ENCODE measurements around the gene LPAR3. TPM values are rescaled to one million over a fixed set of nuclear protein-coding genes. Genes with fewer than 3 reads are reported as not detected.

The LPAR3 gene
- total RNA-seq, 4 donors from 2014 or later: 0.72 TPM; not detected in 3

DNA sequence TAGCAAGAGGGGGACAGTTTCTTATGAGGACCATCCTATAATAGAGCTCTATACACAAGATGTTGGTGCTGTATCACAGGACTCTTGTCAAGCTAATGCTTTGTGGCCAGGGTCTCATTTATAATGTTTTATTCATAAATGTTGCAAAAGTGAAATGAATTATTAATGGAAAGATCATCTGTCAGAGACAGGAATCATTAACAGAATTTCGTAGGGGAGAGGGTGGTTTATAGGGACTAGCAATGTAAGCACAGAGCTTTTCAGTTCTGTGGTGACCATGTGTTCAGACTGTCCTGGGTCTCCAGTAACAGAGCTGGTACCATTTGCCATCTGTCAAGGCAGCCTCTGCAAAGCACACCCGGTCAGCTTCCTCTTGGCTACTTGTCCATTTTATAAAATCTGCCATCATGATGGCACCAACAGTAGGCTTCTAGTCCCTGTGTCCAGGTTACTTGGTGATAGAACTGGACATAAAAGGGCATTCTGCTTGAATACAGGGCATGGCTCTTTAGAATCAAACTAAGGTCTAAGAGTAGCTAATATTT is 36.2 kb downstream of the LPAR3 start:
- DNase-seq (ENCODE audit: low spot score) (no peak), ATAC-seq (ENCODE audit: low FRiP score) (no peak)
- TF ChIP-seq, protein P1, sequence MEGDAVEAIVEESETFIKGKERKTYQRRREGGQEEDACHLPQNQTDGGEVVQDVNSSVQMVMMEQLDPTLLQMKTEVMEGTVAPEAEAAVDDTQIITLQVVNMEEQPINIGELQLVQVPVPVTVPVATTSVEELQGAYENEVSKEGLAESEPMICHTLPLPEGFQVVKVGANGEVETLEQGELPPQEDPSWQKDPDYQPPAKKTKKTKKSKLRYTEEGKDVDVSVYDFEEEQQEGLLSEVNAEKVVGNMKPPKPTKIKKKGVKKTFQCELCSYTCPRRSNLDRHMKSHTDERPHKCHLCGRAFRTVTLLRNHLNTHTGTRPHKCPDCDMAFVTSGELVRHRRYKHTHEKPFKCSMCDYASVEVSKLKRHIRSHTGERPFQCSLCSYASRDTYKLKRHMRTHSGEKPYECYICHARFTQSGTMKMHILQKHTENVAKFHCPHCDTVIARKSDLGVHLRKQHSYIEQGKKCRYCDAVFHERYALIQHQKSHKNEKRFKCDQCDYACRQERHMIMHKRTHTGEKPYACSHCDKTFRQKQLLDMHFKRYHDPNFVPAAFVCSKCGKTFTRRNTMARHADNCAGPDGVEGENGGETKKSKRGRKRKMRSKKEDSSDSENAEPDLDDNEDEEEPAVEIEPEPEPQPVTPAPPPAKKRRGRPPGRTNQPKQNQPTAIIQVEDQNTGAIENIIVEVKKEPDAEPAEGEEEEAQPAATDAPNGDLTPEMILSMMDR (IDR thresholded peaks at IDR 0.05): no peak

DNA sequence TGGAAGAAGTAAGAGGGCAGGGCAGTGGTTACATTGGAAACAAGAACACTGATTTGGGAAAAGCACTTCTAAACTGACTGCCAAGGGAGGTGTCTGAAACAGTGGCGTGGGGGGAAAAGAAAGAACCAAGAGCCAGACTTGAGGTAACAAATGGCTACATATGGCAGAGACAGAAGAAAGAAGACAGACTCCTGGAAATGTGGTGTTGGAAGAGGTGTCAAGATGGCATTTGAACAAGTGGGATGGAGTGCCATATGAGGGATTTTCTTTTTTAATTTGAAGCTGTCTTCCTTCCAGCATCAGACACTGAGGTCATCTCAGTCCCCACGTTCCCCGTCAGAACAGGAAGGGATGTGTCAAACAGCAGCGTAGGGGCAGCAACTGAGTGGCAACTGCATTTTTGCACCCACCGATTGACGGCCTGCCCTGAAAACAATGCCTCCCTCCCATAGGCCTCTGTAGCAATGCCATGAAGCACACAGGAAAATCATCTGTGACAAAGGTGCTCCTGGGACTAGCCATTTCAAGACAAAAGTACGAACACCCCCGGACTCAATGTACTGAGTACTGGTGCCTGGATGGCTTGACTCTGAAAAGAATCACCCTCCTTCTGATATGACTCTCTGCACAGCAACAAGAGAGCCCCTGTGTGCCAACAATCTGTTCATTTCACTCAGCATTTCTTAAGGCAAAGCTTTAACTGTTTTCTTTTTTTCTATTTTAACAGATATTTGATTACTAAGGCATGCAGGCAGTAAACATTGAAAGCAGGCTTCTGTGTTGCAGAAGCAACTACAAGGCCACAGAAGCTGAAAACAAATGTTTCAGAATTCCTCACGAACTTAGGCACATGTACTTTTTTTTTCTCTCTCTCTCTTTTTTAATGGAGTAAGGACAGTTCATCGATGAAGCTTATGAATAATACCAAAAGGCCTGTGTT is 37.0 kb downstream of the LPAR3 start:
- DNase-seq (ENCODE audit: low spot score): no peak
- ATAC-seq (ENCODE audit: low FRiP score): no peak

DNA sequence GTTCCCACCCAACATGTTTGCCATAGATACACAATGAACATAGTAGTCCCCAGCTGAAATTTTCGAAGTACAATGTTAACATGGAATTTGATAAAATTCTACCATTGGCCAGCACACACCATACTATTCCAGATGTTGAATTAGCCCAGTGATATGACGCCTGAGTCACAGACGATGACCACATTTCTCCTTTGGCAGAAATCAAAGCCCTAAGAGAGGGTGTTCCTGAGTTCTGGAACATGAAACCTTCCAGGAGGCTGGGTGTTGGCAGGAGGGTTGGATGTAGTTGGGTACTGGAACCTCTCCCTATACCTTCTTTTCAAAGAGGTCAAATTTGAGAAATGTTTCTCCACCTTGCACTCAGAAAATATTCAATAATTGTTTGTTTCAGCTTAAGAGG is 37.8 kb downstream of the LPAR3 start:
- no peak for ATAC-seq (ENCODE audit: low FRiP score)

More for the DNA sequence above, 37.0 kb downstream of the LPAR3 start:
- TF ChIP-seq, protein P1 (IDR thresholded peaks at IDR 0.05): no peak

DNA sequence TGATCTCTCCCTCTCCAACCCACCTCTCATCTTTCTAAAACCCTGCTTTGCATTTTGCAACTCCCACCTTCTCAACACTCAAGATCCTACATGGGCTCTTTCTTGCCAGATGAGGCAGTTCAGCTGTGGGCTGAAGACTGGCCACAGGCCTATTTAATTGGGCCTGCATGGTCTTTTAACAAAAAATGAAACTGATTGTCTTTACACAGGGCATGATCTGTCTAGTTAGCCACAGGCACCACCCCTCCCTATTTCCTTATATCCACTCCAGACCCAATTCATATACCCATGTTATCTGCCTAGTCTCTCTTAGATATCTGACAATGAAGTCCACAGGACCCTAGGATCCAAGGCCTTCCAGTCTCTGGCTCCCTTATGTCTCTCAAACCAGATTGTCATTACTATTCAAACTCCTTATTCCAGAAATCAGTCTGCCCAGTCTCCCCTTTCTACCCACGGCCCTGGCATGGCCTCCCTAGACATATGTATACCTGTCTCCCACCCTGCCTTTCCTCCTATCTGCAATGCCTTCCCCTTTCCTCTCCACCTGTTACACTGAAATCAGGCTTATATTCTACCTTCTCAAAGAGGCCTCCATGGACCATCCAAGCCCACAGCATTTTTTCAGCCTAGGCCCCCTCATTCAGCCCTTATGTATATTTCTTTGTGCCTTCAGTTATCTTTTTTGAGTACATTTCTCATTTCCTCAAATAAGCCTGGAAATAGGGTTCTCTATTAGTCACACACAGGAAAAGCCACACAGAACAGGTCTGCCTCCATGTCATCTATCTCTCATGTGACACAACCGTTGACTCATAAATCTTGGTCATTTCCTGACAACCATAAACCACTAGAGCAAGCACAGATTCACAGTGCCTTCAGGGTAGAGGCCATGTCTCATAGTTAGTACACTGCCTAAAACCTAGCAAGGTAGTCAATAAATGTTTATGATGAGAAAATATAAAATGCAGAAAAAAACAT is 39.0 kb downstream of the LPAR3 start:
- TF ChIP-seq, protein P1 (IDR thresholded peaks at IDR 0.05): no peak
- ATAC-seq (ENCODE audit: low FRiP score) (no peak), DNase-seq (ENCODE audit: low spot score) (no peak)

More for the DNA sequence above, 37.8 kb downstream of the LPAR3 start:
- TF ChIP-seq, protein P1 (IDR thresholded peaks at IDR 0.05): no peak
- no peak for DNase-seq (ENCODE audit: low spot score)

DNA sequence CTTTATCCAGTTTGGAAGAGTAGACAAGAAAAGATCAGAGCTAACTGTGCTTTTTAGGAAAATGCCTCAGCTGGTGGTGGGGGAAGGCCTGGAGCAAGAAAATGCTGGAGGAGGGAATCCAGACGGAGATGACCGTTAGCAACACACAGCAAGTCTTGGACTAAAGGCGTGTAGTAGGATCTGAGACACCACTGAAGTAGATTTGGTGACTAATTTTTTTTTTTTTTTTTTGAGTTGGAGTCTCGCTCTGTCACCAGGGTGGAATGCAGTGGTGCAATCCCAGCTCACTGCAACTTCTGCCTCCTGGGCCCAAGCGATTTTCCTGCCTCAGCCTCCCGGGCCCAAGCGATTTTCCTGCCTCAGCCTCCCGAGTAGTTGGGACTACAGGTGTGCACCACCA is 41.2 kb downstream of the LPAR3 start:
- TF ChIP-seq, protein P1 (IDR thresholded peaks at IDR 0.05): no peak
- DNase-seq (ENCODE audit: low spot score): no peak
- peak; percentile 21 for ATAC-seq (ENCODE audit: low FRiP score)

DNA sequence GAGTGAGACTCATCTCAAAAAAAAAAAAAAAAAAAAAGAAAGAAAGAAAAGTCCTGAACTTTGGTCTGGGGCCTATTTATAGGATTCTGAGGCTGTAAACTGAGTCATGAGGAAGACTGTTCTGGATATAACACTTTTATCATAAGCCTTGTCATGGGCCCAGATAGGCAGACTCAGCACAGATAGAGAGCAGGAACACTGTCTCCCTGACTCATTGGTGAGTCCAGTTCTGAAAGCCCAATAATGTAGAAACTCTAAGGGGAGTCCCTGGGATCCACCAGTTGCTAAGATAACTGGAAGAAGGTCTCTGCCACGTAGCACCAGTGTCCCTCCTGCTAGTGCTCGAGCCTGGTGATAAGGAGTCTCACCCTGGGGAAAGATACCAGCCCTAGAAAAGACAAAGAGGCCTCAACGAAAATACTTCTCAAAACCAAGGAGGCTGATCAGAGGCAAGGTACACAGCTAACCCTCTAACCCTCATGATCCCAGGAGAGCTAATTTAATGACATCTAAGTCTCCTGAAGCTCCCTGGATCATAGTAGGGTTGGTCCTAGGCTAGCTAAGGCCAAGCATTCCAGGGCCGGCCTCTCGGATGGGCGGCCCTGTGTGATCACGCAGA is 43.5 kb downstream of the LPAR3 start:
- no peak for ATAC-seq (ENCODE audit: low FRiP score)
- TF ChIP-seq, protein P1 (IDR thresholded peaks at IDR 0.05): no peak
- DNase-seq (ENCODE audit: low spot score): no peak
